ENCODE results near the gene GALNT2. TPM values are rescaled to one million over a fixed set of nuclear protein-coding genes. Genes with fewer than 3 reads are reported as not detected.

The GALNT2 gene
- total and polyA plus RNA-seq, 2 of the 4 experiments (the other 2 are of a cell fraction), result 50.4 to 189 TPM

- Histone ChIP-seq H3K36me3 (ENCODE audit: control insufficient read depth, insufficient read depth, low read length) (peaks cover 6% of the 10 kb centered on the region; the same call in 1 of the 2 replicates), H3K14ac (replicated peaks; ENCODE audit: low read depth, low read length) (no peak overlapping the region), H3K79me1 (ENCODE audit: low read depth in 1 of 2, low read length in 2 of 2) (peaks cover 16 to 43% of the 10 kb centered on the region in 2 experiments), H2AK9ac (replicated peaks; ENCODE audit: low read depth, low read length, poor library complexity) (no peak overlapping the region), H3K27ac (ENCODE audit: insufficient read depth, low read length) (no peak overlapping the region), H2BK120ac (ENCODE audit: low read depth, low read length) (no peak overlapping the region), H3K18ac (ENCODE audit: low read depth, low read length) (no peak overlapping the region), H4K8ac (ENCODE audit: low read depth in 2 of 2, low read length in 2 of 2) (no peak overlapping the region), H3K23ac (ENCODE audit: low read depth, low read length) (no peak overlapping the region), H3K4ac (ENCODE audit: low read depth, low read length) (no peak overlapping the region), H3K27me3 (ENCODE audit: control insufficient read depth, insufficient read depth, low read length) (no peaks in the 10 kb centered on the region), H2BK5ac (ENCODE audit: low read depth, low read length, poor library complexity, severe bottlenecking) (no peak overlapping the region), H3K56ac (ENCODE audit: extremely low read depth, insufficient read depth, low read length) (no peak overlapping the region), H4K91ac (ENCODE audit: insufficient read depth, low read depth, low read length) (no peak overlapping the region), H2AK5ac (ENCODE audit: low read depth, low read length) (no peak overlapping the region), H3K9me1 (ENCODE audit: insufficient read depth, low read length) (peaks cover 4% of the 10 kb centered on the region; the same call in 1 of the 2 replicates), H2AFZ (replicated peaks; ENCODE audit: low read length, poor library complexity) (no peak overlapping the region), H3K9ac (ENCODE audit: low read depth, low read length) (no peak overlapping the region), H3K4me1 (ENCODE audit: control insufficient read depth, insufficient read depth, low read length) (peaks cover 7% of the 10 kb centered on the region), H4K20me1 (ENCODE audit: insufficient read depth, low read length) (no peaks in the 10 kb centered on the region), H2BK20ac (ENCODE audit: low read depth, low read length) (no peak overlapping the region), H3K4me2 (ENCODE audit: low read depth, low read length) (no peak overlapping the region), H3K4me3 (ENCODE audit: insufficient read depth, low read depth, low read length) (no peak overlapping the region), H4K5ac (ENCODE audit: low read depth, low read length) (no peak overlapping the region), H3K9me3 (ENCODE audit: control insufficient read depth, insufficient read depth, low read length) (no peaks in the 10 kb centered on the region), H2BK15ac (ENCODE audit: low read depth, low read length) (no peak overlapping the region)
- TF ChIP-seq MXI1 (IDR thresholded peaks at IDR 0.05; ENCODE audit: borderline replicate concordance, low read depth, low read length) (no peak), CEBPB (IDR thresholded peaks at IDR 0.05; ENCODE audit: low read depth, low read length) (no peak), RCOR1 (IDR thresholded peaks at IDR 0.05; ENCODE audit: insufficient replicate concordance, low read length) (no peak), FOS (IDR thresholded peaks at IDR 0.05; ENCODE audit: low read depth, low read length) (no peak), SMC3 (IDR thresholded peaks at IDR 0.05; ENCODE audit: low read depth, low read length) (no peak), MAZ (IDR thresholded peaks at IDR 0.05; ENCODE audit: borderline replicate concordance, low read depth, low read length) (no peak), MAFK (IDR thresholded peaks at IDR 0.05; ENCODE audit: low read depth, low read length) (no peak), ELK1 (IDR thresholded peaks at IDR 0.05; ENCODE audit: borderline replicate concordance, low read depth, low read length) (no peak), NFE2L2 (IDR thresholded peaks at IDR 0.05; ENCODE audit: low read depth, low read length) (no peak), POLR2A (IDR thresholded peaks at IDR 0.05; ENCODE audit: low read depth, low read length) (no peak), RAD21 (IDR thresholded peaks at IDR 0.05; ENCODE audit: low read length) (no peak), RFX5 (IDR thresholded peaks at IDR 0.05; ENCODE audit: low read depth, low read length) (no peak), CHD1 (IDR thresholded peaks at IDR 0.05; ENCODE audit: low read depth, low read length) (no peak)
- TF ChIP-seq, protein P1, sequence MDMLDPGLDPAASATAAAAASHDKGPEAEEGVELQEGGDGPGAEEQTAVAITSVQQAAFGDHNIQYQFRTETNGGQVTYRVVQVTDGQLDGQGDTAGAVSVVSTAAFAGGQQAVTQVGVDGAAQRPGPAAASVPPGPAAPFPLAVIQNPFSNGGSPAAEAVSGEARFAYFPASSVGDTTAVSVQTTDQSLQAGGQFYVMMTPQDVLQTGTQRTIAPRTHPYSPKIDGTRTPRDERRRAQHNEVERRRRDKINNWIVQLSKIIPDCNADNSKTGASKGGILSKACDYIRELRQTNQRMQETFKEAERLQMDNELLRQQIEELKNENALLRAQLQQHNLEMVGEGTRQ (IDR thresholded peaks at IDR 0.05; ENCODE audit: low read depth, low read length), result no peak
- TF ChIP-seq, protein P2, sequence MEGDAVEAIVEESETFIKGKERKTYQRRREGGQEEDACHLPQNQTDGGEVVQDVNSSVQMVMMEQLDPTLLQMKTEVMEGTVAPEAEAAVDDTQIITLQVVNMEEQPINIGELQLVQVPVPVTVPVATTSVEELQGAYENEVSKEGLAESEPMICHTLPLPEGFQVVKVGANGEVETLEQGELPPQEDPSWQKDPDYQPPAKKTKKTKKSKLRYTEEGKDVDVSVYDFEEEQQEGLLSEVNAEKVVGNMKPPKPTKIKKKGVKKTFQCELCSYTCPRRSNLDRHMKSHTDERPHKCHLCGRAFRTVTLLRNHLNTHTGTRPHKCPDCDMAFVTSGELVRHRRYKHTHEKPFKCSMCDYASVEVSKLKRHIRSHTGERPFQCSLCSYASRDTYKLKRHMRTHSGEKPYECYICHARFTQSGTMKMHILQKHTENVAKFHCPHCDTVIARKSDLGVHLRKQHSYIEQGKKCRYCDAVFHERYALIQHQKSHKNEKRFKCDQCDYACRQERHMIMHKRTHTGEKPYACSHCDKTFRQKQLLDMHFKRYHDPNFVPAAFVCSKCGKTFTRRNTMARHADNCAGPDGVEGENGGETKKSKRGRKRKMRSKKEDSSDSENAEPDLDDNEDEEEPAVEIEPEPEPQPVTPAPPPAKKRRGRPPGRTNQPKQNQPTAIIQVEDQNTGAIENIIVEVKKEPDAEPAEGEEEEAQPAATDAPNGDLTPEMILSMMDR (conservative IDR thresholded peaks at IDR 0.05; ENCODE audit: low read depth, low read length), result no peak
- CTCF ChIA-PET, result interaction anchor here (0.7 kb wide), 1 partner anchor 105 kb away, joined by 3 read pairs; no protein-coding TSS in a partner anchor
- POLR2A ChIA-PET (ENCODE audit: unreplicated experiment), result no interaction called here
- dilution Hi-C loops (cut with HindIII; ENCODE audit: low sequenced_read_pairs, unreplicated experiment), result no loop called here
- WGBS, 2 experiments (ENCODE audit: extremely low coverage in 2 of 2, insufficient read length in 1 of 2), result no CpG with 5 or more reads among the region's 4 CpGs
- no TSS peak for BruUV-seq (replicated peaks)
- intact Hi-C loops (cut with micrococcal nuclease), result no loop called here
- DNase-seq (no peak), ATAC-seq (ENCODE audit: low read depth) (no peak)
- in situ Hi-C loops (cut with MboI; ENCODE audit: low sequenced_read_pairs), result no loop called here
Measured at GRCh38 chr1:230233786-230234185, 166.7 kb downstream of the GALNT2 start.

Measured in IMR-90 (cell line).